ENCODE results near the gene CYP11A1. TPM values are rescaled to one million over a fixed set of nuclear protein-coding genes. Genes with fewer than 3 reads are reported as not detected.

The CYP11A1 gene
- total RNA-seq, 1 donor from 2014 or later: 0.43 TPM

DNA sequence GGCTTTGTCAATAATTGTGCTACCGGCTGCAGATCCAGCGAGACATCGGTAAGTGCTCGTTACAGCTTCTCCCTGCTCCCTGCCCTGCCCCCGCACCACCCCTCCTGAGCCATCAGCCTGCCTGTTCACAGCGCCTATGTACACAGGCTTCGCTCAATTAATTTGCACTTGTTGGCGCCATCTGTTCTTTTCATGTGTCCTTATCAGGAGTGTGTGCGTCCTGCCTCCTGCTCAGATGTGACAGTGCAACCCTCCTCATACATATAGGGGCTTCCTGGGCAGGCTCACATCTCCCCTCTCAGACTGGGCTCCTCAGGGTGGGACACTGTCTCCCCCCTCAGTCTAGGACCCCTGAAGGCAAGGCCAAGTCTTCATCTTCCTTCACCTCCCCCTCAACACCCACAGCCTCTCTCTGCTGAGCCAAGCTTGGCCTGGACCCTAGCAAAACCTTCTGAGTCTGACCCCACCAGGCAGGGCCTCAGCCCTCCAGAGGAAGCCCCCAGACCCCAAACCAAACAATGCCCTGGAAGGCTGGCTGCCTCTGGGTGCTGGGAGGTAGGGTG, 54.9 kb downstream of the CYP11A1 start:
- Histone ChIP-seq H3K27ac (ENCODE audit: low read depth, low read length) (no peak overlapping the region), H3K4me1 (ENCODE audit: insufficient read depth, low read length) (peaks cover 31% of the 10 kb centered on the region), H3K9ac (ENCODE audit: low read length) (no peak overlapping the region), H3K27me3 (ENCODE audit: insufficient read depth, low read length) (no peaks in the 10 kb centered on the region), H3K79me2 (ENCODE audit: insufficient read depth, low read length) (no peaks in the 10 kb centered on the region), H3K9me3 (ENCODE audit: insufficient read depth, low read depth, low read length) (no peaks in the 10 kb centered on the region), H3K36me3 (ENCODE audit: insufficient read depth, low read length) (no peaks in the 10 kb centered on the region), H3K4me3 (ENCODE audit: insufficient read depth, low read depth, low read length) (no peak overlapping the region), H3K4me2 (ENCODE audit: low read length) (no peak overlapping the region), H4K20me1 (ENCODE audit: insufficient read depth, low read length) (no peaks in the 10 kb centered on the region), H2AFZ (ENCODE audit: low read depth, low read length) (no peak overlapping the region)
- Mint-ChIP-seq H3K4me1 (ENCODE audit: low read depth, unreplicated experiment) (peaks cover 20% of the 10 kb centered on the region), H3K36me3 (ENCODE audit: low read depth, unreplicated experiment) (no peaks in the 10 kb centered on the region), H3K4me3 (ENCODE audit: unreplicated experiment) (no peak overlapping the region), H3K9me3 (ENCODE audit: unreplicated experiment) (no peaks in the 10 kb centered on the region), H3K27ac (ENCODE audit: unreplicated experiment) (no peak overlapping the region), H3K27me3 (ENCODE audit: low read depth, unreplicated experiment) (peaks cover 39% of the 10 kb centered on the region)
- no peak for DNase-seq (ENCODE audit: low read depth)
- TF ChIP-seq CTCF (IDR thresholded peaks at IDR 0.05; ENCODE audit: insufficient read depth, low read depth, low read length) (no peak), EZH2 (IDR thresholded peaks at IDR 0.05; ENCODE audit: insufficient read depth, low read length) (no peak)
- FAIRE-seq: no peak

GRCh38 chr15:74311734-74312444, 55.6 kb downstream of the CYP11A1 start:
- H3K4me1 ChIP-seq (ENCODE audit: insufficient read depth, low read length): peaks cover 30% of the 10 kb centered on the region
- no peak overlapping the region for H3K27ac ChIP-seq (ENCODE audit: low read depth, low read length)
- no peak overlapping the region for H2AFZ ChIP-seq (ENCODE audit: low read depth, low read length)
- DNase-seq (ENCODE audit: low read depth) (no peak), FAIRE-seq (peak; percentile 43)
- H3K36me3 Mint-ChIP-seq (ENCODE audit: low read depth, unreplicated experiment): no peaks in the 10 kb centered on the region
- H3K4me3 Mint-ChIP-seq (ENCODE audit: unreplicated experiment): no peak overlapping the region
- H3K79me2 ChIP-seq (ENCODE audit: insufficient read depth, low read length): no peaks in the 10 kb centered on the region
- no peaks in the 10 kb centered on the region for H3K9me3 ChIP-seq (ENCODE audit: insufficient read depth, low read depth, low read length)
- no peaks in the 10 kb centered on the region for H4K20me1 ChIP-seq (ENCODE audit: insufficient read depth, low read length)
- no peak overlapping the region for H3K4me2 ChIP-seq (ENCODE audit: low read length)
- H3K36me3 ChIP-seq (ENCODE audit: insufficient read depth, low read length): no peaks in the 10 kb centered on the region
- no peaks in the 10 kb centered on the region for H3K27me3 ChIP-seq (ENCODE audit: insufficient read depth, low read length)
- H3K4me3 ChIP-seq (ENCODE audit: insufficient read depth, low read depth, low read length): no peak overlapping the region
- no peak overlapping the region for H3K9ac ChIP-seq (ENCODE audit: low read length)
- peak overlapping the region; percentile 28 for H3K27ac Mint-ChIP-seq (ENCODE audit: unreplicated experiment)
- peaks cover 39% of the 10 kb centered on the region for H3K27me3 Mint-ChIP-seq (ENCODE audit: low read depth, unreplicated experiment)
- TF ChIP-seq EZH2 (IDR thresholded peaks at IDR 0.05; ENCODE audit: insufficient read depth, low read length) (no peak), CTCF (IDR thresholded peaks at IDR 0.05; ENCODE audit: insufficient read depth, low read depth, low read length) (peak; percentile 66)
- H3K4me1 Mint-ChIP-seq (ENCODE audit: low read depth, unreplicated experiment): peaks cover 17% of the 10 kb centered on the region
- no peaks in the 10 kb centered on the region for H3K9me3 Mint-ChIP-seq (ENCODE audit: unreplicated experiment)
